HG02884 (cell line): ENCODE measurements around the gene RGS14.

Experiments used
- ATAC-seq: cut with Tn5 transposase; IDR thresholded peaks from one replicate; pipeline ENCODE4 v1.9.1; 2021; ENCODE audit warnings: mild to moderate bottlenecking, moderate library complexity; ENCODE audit not compliant: unreplicated experiment

Gene RGS14, protein sequence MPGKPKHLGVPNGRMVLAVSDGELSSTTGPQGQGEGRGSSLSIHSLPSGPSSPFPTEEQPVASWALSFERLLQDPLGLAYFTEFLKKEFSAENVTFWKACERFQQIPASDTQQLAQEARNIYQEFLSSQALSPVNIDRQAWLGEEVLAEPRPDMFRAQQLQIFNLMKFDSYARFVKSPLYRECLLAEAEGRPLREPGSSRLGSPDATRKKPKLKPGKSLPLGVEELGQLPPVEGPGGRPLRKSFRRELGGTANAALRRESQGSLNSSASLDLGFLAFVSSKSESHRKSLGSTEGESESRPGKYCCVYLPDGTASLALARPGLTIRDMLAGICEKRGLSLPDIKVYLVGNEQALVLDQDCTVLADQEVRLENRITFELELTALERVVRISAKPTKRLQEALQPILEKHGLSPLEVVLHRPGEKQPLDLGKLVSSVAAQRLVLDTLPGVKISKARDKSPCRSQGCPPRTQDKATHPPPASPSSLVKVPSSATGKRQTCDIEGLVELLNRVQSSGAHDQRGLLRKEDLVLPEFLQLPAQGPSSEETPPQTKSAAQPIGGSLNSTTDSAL

DNA sequence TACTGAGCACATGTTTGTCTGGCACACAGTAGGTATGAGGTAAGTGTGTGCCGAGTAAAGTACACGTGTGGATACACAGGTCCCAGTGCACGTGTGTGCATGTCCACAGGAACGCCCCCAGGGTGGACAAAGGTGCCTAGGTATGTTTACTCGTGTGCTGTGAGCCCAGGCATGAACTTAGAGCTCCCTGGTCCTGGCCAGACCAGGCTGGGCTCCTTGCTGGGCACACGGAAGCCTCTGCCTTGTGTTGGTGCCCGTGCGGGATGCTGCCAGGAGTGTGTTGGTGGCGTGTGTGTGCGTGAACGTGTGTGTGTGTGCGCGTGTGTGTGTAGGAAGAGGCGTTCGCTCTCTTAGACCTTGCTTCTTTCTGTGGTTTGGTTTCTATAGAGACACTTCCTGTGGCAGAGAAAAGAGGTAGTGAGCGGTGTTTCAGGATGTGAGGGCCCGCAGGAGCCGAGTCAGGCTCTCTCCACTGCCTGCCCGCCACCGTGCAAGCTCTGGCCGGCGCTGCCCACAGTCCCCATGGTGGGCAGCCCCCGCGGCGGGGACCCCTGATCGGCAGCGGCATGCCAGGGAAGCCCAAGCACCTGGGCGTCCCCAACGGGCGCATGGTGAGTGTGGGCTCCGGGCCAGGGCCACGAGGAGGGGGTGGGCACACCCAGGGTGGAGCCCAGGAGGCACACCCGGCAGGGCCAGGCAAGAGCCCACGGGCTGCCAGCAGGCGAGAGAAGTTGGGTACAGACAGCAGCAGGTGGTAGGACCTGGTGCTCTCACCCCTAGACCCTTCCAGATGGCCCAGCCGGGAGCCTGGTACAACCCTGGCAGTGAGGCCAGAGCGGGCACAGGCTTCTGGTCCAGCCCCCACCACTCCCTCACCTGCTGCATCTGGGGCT, at the start of gene RGS14:
TSS of gene RGS14 (plus strand) at position 466 of the 893 bp plus-strand sequence. CDS start at position 567, 101 bp downstream.
- ATAC-seq: peak; percentile 91

DNA sequence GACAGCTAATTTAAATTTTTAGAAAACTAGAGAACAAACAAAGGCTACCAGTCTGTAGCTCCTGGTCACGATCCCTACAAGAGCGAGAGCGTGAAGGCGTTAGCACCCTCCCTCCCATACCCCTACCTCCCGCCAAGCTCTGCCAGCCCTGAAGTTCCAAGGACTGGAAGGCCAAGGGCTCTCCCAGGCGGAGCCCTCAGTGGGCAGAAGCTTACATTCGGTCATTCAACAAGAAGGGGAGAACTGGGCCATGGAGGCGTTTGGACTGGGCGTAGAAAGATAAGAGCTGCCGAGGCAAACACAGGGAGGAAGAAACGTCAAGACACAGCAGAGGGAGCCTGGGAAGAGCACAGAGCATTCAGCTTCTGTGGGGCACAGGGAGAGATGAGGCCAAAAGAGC, 49.0 kb upstream of the RGS14 start:
- ATAC-seq: no peak

DNA sequence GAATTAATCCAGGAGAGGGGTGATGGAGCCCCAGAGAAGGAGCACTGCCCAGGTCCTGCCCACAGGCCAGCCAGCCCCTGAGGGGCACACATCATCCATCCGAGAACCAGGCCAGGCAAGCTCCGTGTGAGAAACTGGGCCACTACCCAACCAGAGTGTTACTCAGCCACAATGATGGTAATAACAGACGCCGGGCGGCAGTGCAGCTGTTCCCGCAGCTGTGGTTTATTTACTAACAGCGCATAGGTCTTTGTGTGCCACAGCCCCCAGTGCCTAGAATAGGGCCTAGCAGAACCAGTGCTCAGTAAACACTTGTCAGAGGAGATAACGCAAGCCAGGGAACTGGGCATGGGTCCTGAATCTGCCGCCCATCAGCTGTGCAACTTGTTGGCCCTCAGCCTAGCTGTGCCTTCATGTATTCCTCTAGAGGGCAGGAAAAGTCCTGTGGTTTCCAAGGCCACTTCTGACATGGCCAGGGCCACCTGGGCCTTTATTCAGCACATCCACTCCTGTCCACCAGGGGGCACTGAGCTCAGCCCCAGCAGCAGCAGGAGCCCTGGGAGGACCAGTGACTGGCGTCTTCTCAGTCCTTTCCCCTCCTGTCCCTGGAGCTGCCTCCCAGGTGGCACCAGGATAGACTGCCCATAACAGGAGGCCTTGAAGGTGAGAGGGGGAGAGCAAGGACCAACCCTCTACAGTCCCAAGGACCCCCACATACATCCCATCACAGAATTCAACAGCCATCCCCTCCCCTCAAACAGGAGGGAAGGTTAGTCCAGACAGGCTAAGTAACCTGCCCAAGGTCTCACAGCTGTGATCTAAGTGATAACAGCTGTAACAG, 48.2 kb upstream of the RGS14 start:
- ATAC-seq: no peak

DNA sequence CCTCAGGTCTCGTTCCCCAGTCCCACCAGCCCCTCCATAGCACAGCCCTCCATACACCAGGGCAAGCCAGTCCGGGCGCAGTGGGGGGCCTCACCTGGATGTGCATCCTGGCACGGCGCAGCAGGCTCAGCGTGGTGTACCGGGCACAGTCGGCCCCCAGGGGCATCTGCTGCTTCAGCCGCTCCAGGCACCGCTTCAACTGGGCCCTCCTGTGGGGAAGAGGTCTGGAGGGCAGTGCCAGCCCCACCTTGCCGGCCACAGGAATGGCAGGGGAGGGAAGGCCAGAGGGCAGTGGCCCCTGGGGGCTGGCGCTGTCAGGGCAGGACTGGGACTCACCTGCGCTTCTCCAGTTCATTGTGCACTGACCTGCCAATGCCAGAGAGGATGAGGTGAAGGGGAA, 47.4 kb upstream of the RGS14 start:
- ATAC-seq: no peak

DNA sequence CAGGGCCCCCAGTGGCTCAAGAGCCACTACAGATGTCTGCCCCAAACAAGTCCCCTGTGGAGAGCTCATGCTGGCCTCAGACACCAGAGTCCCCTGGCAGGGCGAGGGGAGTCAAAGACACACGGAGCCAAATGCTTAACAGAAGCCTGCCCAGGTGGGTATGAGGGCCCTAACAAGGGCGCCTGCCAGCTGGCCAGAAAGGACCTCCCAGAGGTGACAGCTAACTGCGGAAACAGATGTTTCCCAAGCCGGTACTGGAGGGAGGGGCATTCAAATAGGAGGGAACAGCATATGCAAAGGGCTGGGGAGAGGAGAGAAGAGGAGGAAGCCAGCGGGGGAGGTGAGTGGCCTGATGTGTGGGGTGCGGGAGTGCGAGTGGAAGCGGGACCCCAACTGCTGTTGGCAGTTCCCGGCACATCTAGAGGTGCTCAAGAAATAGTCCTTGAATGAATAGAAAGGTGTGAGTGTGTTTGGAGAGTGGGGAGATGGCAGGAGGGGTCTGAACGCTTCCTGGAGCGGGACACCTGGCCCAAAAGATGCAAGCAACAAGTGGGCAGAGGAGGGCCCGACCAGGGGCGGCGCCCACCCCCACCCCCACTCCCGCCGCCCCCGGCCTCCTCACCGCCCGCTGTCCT, 46.9 kb upstream of the RGS14 start:
- no peak for ATAC-seq

DNA sequence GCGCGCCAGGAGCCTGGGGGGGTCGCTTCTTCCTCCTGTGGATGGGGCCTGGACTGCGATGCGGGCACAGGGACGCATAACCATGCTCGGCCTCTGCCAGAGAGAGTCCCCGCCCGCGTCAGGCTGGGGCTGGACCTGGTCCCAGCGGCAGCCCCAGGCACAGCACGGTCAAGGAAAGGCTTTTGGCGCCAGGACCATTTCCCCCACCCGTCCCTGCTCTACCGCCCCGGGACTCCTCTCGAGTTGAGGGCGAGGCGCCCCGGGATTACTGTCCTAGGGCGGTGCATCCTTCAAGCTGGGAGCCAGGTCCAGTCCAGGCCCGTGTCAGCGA, 46.4 kb upstream of the RGS14 start:
- peak; percentile 3 for ATAC-seq

DNA sequence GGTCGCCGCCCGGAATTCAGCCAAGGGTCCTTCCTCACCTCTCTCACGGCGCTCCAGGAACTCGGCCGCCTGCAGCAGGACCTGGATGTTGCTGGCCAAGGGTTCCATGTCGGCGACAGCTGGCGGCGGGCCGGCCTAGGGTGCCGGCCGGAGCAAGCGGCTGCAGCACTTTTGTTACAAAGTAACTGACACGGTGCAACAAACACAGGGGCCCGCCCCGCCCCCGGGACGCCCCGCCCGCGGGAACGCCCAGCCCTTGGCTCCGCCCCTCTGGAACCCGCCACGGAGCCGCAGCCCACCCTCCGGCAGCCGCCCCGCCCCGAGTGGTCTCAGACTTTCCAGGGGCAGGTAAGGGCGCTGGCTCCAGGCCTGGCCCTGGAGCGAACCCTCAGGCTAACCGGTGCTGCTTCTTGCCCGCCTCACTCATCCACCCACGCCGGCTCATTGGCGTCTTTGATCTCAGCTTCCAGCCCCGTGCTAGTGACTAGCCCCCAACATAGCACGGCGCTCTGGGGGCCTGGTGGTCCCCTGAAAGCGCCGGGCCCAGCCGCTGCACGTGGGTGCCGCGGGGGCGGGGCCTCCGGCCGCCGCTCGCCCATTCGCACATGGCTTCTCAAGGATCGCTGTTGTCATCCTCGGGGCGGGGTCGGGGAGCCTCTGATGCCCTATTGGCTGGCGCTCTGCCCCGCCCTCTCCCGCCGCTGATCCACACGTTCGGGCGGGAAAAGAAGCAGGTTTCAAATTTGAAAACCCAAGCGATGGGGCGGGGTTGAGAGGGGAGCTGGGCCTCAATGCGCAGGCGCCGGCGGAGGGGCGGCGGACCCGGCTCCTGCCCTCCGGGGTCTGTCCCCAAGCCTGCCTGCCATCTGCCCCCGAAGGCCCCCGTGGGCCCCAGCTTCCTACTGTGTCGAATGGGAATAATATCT, 45.7 kb upstream of the RGS14 start, which contains the start of gene MXD3:
TSS of gene MXD3 (minus strand) at position 176 of the 926 bp plus-strand sequence. CDS start at position 108, 68 bp downstream.
- ATAC-seq: peak; percentile 66

DNA sequence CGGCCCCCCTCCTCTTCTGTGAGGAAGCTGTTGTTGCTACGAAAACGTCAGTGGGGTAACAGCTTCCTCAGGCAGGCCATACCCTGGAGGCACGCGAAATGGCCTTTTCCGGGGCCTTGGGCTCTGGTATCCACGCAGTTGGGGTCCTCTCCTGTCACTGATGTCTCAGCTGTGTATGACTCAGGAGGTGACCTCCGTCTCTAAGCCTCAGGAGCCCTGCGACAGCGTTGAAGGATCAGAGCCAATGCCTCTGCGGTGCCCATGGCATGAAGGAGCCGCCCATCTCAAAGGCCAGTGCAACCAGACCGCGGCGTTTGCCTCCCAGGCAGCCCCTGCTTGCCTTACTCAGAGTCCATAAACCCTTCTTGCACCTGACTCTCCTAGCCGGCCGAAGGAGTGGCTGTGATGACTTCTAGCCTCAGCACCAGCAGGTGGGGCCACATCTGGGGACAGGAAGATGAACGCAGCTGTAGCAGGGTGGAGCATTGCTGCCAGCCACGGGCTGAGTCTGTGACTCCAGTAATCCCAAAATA, 45.0 kb upstream of the RGS14 start:
- ATAC-seq: peak; percentile 6

DNA sequence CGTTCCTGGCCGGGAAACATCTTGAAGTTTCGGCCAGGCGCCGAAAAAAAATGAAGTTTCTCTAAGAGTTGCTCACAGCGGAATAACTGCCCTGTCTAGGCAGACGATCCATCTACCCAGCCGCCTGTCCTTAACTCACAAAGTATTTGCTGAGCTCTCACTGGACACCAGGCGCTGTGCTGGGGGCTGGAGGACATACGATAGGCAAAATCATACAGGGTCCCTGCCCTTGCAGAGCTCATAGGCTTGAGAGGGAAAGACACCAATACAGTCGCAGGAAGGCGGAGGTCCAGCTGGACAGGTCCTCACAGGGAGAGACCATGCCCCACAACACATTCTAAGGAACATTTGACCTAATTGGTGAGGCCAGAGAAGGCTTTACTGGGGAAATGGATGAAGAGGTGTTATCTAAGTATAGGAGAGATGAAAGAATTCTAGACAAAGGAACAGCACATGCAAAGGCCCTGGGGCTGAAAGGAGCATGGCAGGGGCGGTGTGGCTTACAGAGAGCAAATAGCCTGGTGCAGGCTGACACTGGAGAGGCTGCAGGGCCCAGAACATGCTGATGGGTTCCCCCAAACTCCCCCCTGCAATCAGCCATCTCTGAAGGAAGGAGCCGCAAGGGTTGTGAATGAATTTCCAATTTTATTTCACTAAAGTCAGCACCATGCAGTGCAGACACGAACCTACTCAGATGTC, 44.0 kb upstream of the RGS14 start:
- no peak for ATAC-seq

DNA sequence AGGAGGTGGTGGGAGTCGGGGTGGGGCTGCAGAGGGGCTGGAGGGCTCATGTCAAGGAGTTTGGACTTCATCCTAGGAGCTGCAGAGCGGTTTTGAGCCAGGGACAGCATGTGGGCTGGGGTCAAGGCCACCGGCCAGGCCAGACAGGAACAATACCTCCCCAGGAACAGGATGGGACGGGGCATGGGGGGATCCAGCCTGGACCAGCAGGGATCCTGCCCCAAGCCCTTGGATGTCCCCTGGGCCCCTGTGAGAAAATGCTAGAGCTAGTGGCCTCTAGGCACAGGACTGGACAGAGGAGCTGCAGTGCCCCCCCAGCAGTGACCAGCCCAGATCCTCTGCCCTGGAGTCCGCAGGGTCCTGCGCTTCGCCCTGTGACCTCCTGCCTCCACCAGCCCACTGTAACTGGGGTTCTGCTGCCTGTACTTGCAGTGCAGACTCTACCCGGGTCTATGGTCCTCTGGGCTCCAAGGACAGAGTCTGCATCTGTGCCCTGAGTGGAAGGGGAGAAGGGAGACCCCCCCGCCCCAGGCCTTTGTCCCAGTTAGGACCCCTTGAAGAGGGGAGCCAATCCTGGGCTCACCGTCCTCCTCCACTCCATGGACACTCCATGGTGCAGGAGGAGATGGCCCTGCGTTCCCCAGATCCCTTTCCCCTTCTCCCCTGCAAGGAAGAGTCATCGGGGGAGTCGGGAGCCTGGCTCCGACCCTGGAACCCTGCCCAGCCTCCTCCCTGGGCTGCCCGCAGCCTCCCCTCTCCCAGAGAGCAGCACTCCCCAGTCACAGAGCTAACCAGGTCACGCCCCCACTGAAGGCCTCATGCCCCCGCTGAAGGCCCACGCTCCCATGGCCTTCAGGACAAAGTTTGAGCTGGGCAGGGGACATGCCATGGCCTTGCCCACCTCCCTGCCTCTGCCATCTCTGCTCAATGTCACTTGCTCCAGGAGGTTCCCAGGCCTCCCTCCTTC, 43.1 kb upstream of the RGS14 start:
- no peak for ATAC-seq

DNA sequence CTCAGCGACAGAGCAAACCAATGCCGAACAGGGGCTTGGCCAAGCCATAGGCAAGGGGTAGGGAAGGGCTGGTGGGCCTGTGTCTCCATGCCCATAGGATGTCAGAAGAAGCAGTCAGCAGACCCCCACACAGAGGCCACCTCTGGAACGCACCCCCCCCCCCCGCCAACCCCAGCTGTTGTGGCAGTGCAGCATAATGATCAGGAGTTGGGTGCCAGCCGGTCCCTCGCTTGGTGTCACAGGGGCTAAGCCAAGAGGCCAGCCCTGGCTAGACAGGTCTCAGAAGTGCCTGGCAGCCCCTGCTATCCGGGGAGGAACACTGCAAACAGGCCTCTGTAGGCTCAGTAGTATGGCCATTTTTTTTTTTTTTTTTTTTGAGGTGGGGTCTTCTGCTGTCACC, 42.3 kb upstream of the RGS14 start:
- no peak for ATAC-seq

DNA sequence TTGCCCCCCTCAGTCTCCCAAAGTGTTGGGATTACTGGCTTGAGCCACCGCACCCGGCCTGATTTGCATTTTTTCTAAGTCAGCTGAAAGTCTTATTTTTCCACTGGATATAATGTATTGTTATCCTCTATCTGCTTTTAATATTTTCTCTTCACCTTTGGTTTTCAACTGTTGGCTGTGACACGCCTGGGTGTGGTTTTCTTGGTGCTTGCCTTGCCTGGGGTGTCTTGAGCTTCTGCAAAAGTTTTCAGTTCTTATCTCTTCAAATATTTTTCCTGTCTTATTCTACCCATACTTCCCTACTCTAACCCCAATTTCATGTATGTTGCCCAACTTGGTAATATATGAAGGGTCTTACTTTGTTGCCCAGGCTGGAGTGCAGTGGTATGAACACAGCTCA, 41.7 kb upstream of the RGS14 start:
- no peak for ATAC-seq

DNA sequence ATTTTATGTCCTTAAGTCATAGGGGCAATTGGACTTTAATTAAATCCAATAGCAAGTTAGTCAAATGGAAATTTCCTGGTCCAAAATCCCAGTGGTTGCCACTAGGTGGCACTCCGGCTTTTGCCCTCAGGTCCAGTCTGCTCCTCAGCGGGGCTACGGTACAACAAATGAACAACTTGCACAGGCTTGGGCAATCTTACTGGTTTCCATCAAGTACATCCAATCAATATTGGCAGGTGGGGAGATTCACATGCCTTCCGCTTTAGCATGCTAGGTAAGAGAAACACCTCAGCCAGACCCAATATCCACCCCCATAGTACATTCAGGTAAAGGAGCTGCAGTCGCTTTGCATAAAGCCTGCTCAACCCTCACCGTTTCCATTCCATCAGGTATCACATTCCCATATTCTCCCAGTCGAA, 39.8 kb upstream of the RGS14 start:
- ATAC-seq: no peak

DNA sequence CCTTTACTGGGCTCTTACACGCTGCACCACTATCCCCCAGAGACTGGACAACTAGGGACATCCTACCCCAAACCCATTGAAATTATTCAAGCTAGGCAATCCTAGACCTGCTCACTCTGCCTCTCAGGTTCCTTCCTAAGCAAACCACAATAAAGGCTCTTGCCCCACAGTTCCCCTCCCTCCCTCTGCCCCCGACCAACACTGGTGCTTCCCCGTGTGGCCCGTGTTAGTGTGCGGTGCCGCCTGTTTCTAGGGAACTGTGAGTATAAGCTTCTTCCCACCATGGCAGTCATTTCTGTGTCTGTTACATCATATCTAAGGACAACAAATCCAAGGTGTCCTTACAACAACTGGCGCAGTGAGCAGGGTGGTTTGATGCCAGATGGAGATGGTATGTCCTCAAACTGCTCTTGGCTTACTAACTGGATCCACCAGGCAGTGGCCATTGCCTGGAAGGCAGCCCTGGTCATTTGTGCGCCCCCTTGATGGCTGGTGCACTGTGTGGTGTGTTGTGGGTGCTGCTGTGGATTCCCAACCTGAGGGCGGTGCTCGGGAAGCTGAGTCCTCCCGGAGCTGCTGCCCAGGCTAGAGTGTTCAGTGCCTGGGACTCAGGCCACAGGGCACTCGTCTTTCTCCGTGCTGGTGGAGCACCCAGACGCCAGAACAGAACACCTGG, 37.7 kb upstream of the RGS14 start:
- ATAC-seq: no peak

DNA sequence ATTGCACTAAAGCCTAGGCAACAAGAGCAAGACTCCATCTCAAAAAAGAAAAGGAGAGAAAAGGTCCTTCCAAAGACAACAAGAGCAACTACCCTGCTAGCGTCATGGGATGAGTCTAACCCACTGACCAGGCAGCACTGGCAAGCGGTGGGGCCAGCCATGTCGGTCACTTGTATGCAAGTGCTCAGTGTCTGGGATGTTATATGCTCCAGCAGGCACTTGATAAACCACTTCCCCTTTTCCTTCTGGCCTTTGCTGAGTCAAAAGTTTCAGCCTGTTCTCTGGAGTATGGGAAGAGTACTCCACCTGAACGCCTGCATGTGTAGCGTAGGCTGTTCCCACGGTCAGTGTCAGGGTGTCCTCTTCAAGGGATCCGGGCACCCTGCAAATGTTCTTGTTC, 36.8 kb upstream of the RGS14 start:
- no peak for ATAC-seq

DNA sequence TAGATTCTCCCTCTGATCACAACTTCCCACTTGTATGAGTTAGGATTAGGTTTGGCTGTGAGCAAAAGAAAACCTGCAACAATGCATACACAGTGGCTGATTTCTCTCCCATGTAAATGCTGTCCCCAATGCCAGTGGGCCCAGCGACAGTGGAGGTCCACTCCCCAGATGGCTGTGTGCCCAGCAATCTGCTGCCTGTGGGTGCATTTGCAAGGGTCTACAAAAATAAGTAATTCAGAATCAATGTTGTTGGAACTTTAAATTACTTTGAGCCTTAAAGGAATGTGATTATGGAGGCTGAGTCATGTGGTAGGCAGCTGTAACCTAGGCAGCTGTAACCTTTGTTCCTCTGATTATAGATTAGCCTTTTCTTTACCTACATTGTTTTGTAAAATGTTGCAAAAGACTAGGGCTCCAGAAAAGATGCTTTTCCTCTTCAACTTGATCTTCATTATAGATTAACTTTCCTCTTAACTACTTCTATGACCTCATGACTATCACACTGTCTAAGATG, 31.8 kb upstream of the RGS14 start:
- no peak for ATAC-seq
